Renal cortex interstitium (tissue), 11 donors: ENCODE data around the gene MRS2. TPM values are rescaled to one million over a fixed set of nuclear protein-coding genes. Genes with fewer than 3 reads are reported as not detected.
"Not testable (repeated sequence)": the region's sequence is repeated elsewhere in the genome, so short reads cannot be mapped to it uniquely, and the experiment has no call there.

Source experiments
- DNase-seq, 11 donors: peaks; one replicate each; pipeline ENCODE4 v3.0.0-alpha.2; 2013; ENCODE audit warnings: low read depth in 9 of 11, low spot score in 4 of 11; ENCODE audit errors: extremely low read depth in 1 of 11
- polyA plus RNA-seq, 3 donors: library from polyadenylated mRNA; unstranded; fragments of 120-200 nt; gene quantifications; one replicate each; pipeline ENCODE4 v1.2.1, GENCODE V29; 2013; ENCODE audit not compliant: insufficient read length in 3 of 3

MRS2 gene
- polyA plus RNA-seq, 3 donors: 42.4 to 45.7 (median 43.7) TPM

DNA sequence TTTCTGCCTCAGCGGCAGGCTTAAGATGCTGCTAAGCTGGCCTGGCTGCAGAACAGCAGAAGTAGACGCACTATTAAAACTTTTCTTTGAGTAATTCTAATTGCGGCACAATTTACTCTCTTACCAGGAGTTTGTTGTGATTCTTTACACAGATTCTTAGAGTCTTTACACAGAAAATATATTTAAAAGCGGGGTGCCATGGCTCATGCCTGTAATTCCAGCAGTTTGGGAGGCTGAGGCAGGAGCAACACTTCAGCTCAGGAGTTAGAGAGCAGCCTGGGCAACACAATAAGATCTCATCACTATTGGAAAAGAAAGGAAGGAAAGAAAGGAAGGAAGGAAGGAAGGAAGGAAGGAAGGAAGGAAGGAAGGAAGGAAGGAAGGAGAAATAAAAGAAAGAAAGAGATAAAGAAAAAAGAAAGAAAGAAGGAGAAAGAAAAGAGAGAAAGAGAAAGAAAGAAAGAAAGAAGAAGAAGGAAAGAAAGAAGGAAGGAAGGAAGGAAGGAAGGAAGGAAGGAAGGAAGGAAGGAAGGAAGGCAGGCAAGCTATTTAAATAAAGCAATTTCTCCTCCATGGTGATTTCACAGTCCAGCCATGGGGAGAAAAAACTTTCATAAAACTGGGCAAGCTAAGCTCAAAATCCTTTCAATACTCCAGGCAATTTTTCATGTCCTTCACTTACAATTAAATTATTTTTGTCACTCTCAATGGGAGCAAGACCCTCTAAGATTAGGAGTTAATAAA is 21.1 kb upstream of the MRS2 start:
- DNase-seq: no peak

- DNase-seq: no peak
These were observed 20.6 kb upstream of the MRS2 start for GRCh38 chr6:24382220-24382540.

DNA sequence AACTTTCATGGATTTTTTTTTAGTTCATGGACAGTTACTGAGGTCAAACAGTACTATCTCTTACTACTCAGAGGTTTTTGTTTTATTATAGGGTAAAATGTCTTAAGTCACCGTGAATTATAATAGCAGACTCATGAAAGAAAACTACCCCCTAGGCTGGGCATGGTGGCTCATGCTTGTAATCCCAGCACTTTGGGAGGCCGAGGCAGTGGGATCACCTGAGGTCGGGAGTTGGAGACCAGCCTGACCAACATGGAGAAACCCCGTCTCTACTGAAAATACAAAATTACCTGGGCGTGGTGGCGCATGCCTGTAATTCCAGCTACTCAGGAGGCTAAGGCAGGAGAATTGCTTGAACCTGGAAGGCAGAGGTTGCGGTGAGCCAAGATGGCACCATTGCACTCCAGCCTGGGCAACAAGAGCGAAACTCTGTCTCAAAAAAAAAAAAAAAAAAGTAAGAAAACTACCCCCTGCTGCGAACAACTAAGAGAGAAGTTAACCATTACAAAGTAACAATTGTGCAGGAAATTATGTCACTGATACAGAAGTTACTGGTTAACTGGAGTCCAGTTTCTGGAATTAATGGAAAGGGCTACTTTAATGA is 19.7 kb upstream of the MRS2 start:
- DNase-seq: peak in 3 of 11 donors; percentile 34 to 57 (median 45)

GRCh38 chr6:24384369-24385130 is 18.2 kb upstream of the MRS2 start:
- DNase-seq: not testable (repeated sequence)

GRCh38 chr6:24385536-24386269 is 17.0 kb upstream of the MRS2 start:
- no peak for DNase-seq

- DNase-seq: no peak
These were observed 14.9 kb upstream of the MRS2 start for GRCh38 chr6:24387818-24388217.

DNA sequence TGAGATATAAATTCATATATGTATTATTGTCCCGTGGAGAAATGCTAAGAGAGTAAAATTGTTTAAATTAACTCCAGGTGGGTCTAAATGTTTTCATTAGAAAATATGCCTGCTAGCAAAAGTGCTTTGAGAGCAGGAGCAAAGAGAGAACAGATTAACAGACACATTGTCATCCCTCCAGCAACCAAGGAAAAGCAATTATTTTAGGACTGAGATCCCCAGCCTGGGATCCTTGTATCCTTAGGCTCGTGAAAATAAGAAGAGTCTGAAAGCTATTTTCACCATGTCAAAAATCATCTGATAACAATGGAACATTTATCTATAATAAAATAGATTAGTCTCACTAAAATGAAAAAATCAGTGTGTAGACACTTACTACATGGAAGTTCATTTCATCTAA is 11.5 kb upstream of the MRS2 start:
- no peak for DNase-seq

GRCh38 chr6:24391756-24392405 is 10.9 kb upstream of the MRS2 start:
- no peak for DNase-seq

DNA sequence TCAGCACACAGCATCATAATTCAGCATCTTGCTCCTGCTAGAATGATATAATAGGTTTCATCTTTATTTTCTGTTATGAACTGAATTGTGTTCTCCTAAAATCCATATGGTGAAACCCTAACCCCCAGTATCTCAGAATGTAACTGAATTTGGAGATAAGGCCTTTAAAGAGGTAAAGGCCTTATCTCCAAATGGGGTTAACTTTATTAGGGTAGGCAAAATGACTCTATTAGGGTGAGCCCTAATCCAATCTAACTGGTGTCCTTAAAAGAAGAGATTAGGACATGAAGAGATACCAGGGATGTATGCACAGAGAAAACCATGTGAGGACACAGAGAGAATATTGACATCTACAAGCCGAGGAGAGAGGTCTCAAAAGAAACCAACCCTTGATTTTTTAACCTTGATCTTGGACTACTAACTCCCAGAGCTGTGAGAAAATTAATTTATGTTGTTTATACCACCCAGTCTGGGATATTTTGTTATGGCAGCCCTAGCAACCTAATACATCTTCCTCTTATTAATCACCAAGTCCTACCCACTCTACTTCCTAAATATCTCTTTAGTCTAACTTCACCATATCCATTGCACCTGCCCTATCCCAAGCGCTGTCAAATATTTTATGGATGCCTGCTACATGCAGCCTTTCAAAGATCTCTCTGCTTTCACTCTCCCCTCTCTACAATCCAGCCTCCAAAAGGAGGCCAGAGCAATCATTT is 8.5 kb upstream of the MRS2 start:
- no peak for DNase-seq

DNA sequence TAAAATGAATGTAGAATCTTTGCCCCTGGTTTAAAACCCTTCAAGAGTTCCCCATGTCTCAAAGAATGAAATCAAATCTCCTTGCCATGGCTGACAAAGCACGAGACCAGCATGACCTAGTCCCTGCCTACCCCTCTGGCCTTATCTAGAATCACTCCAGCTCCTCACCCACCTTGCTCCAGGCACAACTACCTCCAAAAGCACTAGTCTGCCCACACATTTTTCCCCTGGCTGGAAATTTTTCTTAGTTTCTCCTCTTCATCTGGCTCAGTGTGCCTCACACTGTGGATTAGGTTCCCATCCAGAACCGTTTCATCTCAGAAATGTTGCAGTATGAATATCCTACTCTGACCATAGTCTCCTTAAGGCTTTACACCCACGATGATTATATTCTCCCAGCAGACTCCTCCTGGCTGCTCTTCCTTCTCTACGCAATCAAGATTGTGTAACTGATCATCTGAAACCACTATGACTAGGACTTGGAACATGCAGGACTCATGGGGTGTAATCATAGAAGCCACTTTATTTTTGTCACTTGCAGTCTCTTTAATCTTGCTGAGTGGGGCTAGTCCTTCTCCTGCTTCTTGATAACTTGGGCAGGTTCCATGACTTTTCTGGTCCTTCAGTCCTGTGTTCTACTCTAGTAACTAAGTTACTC is 7.8 kb upstream of the MRS2 start:
- no peak for DNase-seq

- DNase-seq: no peak
These were observed 5.9 kb upstream of the MRS2 start for GRCh38 chr6:24396824-24397223.

- DNase-seq: no peak
These were observed 5.1 kb upstream of the MRS2 start for GRCh38 chr6:24397631-24398030.

- not testable (repeated sequence) for DNase-seq
These were observed 2.4 kb upstream of the MRS2 start for GRCh38 chr6:24400045-24401039.

- no peak for DNase-seq
These were observed 1.3 kb upstream of the MRS2 start for GRCh38 chr6:24401458-24401857.

GRCh38 chr6:24403501-24403824 is 727 bp downstream of the MRS2 start:
- DNase-seq: peak in 1 of 11 donors; percentile 17

- no peak for DNase-seq
These were observed 2.5 kb downstream of the MRS2 start for GRCh38 chr6:24405262-24405661.
